GM12865 (cell line): ENCODE results near the gene TOMM6.

Source experiments
- DNase-seq: peaks from one replicate; pipeline ENCODE4 v3.0.0; 2010; ENCODE audit warnings: low read depth
- H3K4me3 ChIP-seq: 2 replicates; pipeline ENCODE4 v1.5.1; 2011; ENCODE audit warnings: mild to moderate bottlenecking, low read depth, low read length, control low read depth
- TF ChIP-seq, protein P1 (sequence below): IDR thresholded peaks from 2 replicates; pipeline ENCODE4 v1.5.1; 2011; ENCODE audit warnings: low read length, control low read depth, low read depth, inconsistent platforms; ENCODE audit not compliant: insufficient read depth; ENCODE audit errors: missing control alignments

The TOMM6 gene

DNA sequence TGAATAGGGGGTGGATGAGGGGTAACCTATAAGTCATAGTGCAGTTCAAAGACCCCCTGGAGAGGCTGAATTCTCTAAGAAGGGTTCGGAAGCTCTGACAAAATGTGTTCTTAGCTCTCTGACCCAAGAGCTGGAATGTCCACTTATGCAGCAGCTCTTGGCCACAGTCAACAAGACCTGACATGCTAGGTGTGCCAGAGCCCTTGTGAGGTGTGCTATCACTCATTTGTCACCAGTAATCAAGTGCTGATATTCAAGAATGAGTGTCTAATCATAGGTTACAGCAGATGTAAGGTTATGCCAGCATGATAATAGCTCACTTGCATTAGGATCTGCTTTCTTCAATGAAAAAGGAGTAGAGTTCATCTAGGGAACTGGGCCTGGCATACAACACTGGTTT is 28.1 kb downstream of the TOMM6 start:
- DNase-seq: no peak
- TF ChIP-seq, protein P1, sequence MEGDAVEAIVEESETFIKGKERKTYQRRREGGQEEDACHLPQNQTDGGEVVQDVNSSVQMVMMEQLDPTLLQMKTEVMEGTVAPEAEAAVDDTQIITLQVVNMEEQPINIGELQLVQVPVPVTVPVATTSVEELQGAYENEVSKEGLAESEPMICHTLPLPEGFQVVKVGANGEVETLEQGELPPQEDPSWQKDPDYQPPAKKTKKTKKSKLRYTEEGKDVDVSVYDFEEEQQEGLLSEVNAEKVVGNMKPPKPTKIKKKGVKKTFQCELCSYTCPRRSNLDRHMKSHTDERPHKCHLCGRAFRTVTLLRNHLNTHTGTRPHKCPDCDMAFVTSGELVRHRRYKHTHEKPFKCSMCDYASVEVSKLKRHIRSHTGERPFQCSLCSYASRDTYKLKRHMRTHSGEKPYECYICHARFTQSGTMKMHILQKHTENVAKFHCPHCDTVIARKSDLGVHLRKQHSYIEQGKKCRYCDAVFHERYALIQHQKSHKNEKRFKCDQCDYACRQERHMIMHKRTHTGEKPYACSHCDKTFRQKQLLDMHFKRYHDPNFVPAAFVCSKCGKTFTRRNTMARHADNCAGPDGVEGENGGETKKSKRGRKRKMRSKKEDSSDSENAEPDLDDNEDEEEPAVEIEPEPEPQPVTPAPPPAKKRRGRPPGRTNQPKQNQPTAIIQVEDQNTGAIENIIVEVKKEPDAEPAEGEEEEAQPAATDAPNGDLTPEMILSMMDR: no peak
- H3K4me3 ChIP-seq: no peak overlapping the region

DNA sequence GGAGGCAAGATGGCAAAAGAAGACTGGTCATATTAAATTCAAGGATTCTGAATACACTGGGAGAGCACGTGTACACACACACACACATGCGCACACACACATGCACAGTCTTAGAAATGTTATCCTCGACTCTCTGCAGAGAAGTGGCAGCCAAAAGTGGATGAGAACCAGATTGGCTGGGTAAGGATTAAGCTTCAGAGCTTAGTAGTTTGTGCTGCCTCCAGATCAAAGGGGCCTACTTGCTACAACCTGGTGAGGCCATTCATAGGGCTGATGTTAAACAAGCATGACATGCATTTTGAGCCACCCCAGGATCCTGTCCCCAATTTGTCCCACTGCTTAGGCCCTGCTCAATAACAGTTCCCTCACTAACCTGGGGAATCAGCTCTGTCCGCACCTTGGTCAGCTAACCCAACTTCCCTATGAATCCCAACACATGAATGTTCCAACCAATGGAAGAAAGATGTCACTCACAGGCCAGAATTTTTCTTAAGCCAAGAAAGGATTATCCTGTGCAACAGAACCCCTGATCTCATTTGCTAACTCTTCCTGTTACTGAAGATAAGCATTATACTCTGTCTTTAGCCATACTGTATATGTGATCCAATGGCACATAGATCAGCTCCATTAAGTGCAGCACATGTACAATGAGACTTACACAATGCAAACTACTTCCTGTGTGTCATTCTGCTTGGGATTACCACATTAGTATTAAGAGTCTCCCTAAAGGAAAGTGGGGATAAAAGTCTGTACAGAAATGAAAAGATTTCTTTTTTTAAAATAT is 31.0 kb downstream of the TOMM6 start:
- no peak overlapping the region for H3K4me3 ChIP-seq
- TF ChIP-seq, protein P1: no peak
- DNase-seq: no peak

DNA sequence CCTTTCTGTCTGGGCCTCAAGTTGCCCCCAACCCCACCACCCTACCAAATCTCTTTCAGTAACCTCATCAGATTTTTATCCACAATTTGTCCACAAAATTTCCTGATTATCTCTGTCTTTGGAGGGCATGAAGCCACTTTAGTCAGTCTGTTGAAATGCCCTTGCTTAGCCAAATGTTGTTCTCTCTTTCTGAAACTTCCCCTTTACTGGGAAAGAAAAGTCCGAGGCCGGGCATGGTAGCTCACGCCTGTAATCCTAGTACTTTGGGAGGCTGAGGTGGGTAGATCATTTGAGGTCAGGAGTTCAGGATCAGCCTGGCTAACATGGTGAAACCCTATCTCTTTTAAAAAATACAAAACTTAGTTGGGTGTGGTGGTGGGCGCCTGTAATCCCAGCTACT is 33.8 kb downstream of the TOMM6 start:
- no peak for DNase-seq
- TF ChIP-seq, protein P1: no peak
- H3K4me3 ChIP-seq: no peak overlapping the region

DNA sequence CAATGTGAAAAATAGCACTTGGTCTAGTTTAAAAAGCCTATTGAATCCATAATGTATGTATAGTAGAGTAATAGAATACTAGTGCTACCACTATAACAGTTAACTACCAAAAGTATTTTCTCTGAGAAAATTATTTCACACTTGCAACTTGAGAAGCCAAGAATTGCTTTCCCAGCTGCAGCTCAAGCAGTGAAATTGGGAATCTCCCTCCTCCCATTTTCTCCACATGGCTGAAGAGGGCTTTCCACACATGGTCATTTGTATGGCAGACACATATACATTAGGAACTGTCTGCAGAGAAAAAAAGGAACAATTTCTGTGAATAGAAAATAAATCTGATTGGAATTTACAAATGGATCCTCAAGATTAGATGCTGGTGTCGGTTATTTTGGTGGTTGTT is 34.5 kb downstream of the TOMM6 start:
- H3K4me3 ChIP-seq: no peak overlapping the region
- TF ChIP-seq, protein P1: no peak
- DNase-seq: no peak

DNA sequence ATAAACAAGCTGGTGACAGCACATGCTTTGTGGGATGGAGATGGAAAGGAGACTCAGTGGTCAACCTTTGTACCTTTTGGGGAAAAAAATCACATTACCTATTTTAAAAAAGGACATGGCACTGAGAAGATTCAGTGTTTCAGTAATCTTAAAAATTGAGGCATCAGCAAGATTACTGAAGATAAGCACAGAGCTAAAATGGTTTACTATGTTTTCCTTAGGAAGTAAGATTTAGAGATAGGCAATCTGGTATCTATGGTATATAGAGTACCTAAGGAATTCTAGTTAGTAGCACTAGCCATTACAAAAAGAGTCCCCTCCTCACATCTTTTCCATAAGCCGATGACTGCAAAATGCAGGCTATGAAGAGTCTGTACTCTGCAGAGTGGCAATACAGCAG is 35.7 kb downstream of the TOMM6 start:
- TF ChIP-seq, protein P1: no peak
- H3K4me3 ChIP-seq: no peak overlapping the region
- no peak for DNase-seq

DNA sequence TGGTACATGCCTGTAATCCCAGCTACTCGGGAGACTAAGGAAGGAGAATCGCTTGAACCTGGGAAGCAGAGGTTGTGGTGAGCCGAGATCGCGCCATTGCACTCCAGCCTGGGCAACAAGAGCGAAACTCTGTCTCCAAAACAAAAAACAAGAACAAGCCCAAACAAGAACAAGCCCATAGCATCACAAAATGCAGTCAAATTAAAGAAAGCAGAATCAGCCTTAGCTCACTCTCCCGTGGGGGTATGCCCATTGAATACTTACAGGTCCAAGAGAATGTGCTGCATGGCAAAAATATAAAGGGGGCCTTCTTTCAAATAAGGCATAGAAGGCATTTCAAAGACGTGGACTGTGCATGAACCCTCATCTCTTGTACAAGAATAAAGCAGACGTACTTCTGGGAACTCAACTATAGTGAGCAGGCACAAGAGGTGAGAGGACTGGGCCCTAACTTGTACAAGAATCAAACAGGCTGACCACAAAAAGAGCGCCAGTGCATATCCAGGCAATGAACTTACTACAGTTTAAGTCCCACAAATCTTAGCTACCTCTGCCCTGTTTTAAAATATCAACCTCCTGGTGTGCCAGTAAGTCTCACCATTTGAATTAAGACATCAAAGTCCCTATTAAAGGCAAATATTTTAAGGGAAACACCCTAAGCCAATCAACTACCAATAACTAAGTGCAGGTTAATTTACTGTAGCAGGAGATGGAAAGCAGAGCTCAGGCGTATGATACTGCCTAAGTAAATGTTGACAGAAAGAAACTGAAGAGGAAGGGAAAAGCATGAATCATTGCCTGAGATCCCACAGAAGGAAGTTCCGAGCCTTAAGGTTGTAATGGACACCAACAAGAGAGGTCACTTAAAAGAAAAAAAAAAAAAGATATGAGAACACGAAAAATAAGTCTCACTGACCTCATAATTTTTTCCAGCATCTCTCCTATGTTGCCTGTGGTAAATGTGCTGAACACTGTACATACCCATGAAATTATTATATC is 37.4 kb downstream of the TOMM6 start:
- no peak for DNase-seq
- H3K4me3 ChIP-seq: no peak overlapping the region
- TF ChIP-seq, protein P1: no peak
